Neutrophil (primary cell): ENCODE data around the gene MMP14.
"Not testable (repeated sequence)": the region's sequence is repeated elsewhere in the genome, so short reads cannot be mapped to it uniquely, and the experiment has no call there.

Experiments
- H3K27ac ChIP-seq: fragments of 200-600 bp; sonication (generic); 2 replicates; pipeline ENCODE4 v1.5.1; 2016; ENCODE audit warnings: mild to moderate bottlenecking, moderate library complexity
- H3K27me3 ChIP-seq: fragments of 200-600 bp; sonication (generic); 2 replicates; pipeline ENCODE4 v1.6.0; 2016; ENCODE audit warnings: mild to moderate bottlenecking
- H3K36me3 ChIP-seq: fragments of 200-600 bp; sonication (generic); 2 replicates; pipeline ENCODE4 v1.5.1; 2017
- H3K4me1 ChIP-seq, 2 experiments: fragments of 200-600 bp in 1 of 2; sonication (generic) in 1 of 2; 1 replicate in 1 of 2; 2 replicates in 1 of 2; pipeline versions ENCODE4 v1.5.1 to v1.6.1; 2013 to 2016; ENCODE audit warnings: low read depth in 1 of 2, low read length in 1 of 2, mild to moderate bottlenecking in 1 of 2, moderate library complexity in 1 of 2; ENCODE audit not compliant: control insufficient read depth in 1 of 2, insufficient read depth in 1 of 2
- H3K4me3 ChIP-seq, 2 experiments: fragments of 200-600 bp in 1 of 2; sonication (generic) in 1 of 2; 1 replicate in 1 of 2; 2 replicates in 1 of 2; pipeline ENCODE4 v1.5.1; 2013 to 2016; ENCODE audit warnings: low read depth in 1 of 2, low read length in 1 of 2, mild to moderate bottlenecking in 1 of 2, moderate library complexity in 1 of 2
- H3K9me3 ChIP-seq: fragments of 200-600 bp; sonication (generic); 2 replicates; pipeline ENCODE4 v1.5.1; 2016
- TF ChIP-seq, protein P1 (sequence below): fragments of 200-600 bp; sonication (generic); IDR thresholded peaks from 2 replicates; pipeline ENCODE4 v1.5.1; 2016; ENCODE audit warnings: antibody characterized with exemption

The MMP14 gene

DNA sequence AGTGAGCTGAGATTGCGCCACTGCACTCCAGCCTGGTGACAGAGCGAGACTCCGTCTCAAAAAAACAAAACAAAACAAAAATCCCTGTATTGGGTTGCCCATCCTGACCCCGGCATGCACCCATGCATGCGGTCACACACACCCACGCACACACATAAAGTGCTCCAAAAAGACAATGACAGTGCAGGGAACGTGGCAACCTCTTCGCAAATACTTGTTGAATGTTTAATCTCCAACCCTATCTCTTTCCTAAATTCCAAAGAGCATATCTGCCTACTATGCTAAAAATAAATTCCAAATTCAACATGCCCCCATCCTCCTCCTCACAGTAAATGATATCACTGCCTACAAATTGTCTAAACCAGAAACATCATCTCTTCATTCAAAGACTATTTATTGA, 34.7 kb upstream of the MMP14 start:
- Histone ChIP-seq H3K27ac (peak overlapping the region; percentile 67), H3K9me3 (no peaks in the 10 kb centered on the region), H3K4me3 (no peak overlapping the region), H3K36me3 (no peaks in the 10 kb centered on the region), H3K4me1 (peaks cover 59 to 72% of the 10 kb centered on the region in 2 experiments), H3K27me3 (no peaks in the 10 kb centered on the region)
- TF ChIP-seq, protein P1, sequence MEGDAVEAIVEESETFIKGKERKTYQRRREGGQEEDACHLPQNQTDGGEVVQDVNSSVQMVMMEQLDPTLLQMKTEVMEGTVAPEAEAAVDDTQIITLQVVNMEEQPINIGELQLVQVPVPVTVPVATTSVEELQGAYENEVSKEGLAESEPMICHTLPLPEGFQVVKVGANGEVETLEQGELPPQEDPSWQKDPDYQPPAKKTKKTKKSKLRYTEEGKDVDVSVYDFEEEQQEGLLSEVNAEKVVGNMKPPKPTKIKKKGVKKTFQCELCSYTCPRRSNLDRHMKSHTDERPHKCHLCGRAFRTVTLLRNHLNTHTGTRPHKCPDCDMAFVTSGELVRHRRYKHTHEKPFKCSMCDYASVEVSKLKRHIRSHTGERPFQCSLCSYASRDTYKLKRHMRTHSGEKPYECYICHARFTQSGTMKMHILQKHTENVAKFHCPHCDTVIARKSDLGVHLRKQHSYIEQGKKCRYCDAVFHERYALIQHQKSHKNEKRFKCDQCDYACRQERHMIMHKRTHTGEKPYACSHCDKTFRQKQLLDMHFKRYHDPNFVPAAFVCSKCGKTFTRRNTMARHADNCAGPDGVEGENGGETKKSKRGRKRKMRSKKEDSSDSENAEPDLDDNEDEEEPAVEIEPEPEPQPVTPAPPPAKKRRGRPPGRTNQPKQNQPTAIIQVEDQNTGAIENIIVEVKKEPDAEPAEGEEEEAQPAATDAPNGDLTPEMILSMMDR: no peak

DNA sequence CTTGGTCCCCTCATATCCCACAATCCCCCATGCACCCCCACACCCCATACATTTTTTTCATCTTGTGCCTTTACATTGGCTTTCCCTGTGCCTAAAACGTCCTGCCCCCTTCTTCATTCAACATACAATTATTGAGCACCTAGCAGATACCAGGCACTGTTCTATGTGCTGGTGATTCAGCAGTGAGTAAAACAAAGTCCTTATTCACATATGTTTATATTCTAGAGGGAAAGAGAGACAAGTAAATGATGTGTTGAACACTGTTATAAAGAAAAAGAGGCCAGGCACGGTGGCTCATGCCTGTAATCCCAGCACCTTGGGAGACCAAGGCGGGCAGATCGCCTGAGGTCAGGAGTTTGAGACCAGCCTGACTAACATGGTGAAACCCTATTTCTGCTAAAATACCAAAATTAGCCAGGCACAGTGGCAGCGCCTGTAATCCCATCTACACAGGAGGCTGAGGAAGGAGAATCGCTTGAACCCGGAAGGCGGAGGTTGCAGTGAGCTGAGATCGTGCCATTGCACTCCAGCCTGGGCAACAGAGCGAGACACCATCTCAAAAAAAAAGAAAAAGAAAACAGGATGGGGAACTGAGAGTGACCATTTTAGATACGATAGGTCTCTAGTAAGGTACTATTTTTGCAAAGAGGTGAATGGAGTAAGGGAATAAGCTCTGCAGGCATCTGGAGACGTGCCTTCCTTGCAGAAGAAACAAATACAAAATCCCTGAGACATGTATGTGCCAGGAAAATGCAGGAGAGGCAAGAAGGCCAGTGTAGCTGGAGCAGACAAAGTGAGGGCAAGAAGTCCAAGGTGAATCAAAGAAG, 33.3 kb upstream of the MMP14 start:
- Histone ChIP-seq H3K4me3 (no peak overlapping the region), H3K36me3 (no peaks in the 10 kb centered on the region), H3K27ac (peak overlapping the region; percentile 67), H3K9me3 (no peaks in the 10 kb centered on the region), H3K4me1 (peaks cover 45 to 58% of the 10 kb centered on the region in 2 experiments), H3K27me3 (no peaks in the 10 kb centered on the region)
- TF ChIP-seq, protein P1: no peak

DNA sequence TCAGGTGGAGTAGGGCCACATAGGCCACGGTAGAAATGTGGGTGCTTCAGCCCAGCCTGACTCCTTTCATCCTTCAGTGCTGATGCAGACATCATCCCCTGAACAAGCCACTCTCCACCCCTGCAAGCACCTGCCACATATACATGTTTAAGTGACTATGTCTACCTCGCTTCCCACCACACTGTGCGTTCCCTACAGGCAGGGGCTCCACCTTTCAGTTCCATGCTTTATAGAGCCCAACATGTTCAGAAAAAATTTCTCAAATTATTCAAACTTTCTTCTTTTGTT, 32.8 kb upstream of the MMP14 start:
- no peaks in the 10 kb centered on the region for H3K27me3 ChIP-seq
- no peaks in the 10 kb centered on the region for H3K36me3 ChIP-seq
- TF ChIP-seq, protein P1: no peak
- no peak overlapping the region for H3K27ac ChIP-seq
- H3K4me3 ChIP-seq: no peak overlapping the region
- no peaks in the 10 kb centered on the region for H3K9me3 ChIP-seq
- H3K4me1 ChIP-seq: peaks cover 39 to 52% of the 10 kb centered on the region in 2 experiments

DNA sequence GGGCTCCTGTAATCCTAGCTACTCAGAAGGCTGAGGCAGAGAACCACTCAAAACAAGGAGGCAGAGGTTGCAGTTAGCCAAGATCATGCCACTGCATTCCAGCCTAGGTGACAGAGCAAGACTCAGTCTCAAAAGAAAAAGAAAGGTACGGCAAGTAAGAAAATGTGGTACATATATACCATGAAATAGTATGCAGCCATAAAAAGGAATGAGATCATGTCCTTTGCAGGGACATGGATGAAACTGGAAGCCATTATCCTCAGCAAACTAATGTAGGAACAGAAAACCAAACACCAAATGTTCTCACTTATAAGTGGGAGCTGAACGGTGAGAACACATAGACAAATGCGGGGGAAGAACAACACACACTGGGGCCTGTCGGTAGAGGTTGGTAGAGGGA, 31.1 kb upstream of the MMP14 start:
- not testable (repeated sequence) for H3K9me3 ChIP-seq, H3K4me3 ChIP-seq, H3K36me3 ChIP-seq, H3K27me3 ChIP-seq, H3K27ac ChIP-seq
- H3K4me1 ChIP-seq: peaks cover 32 to 36% of the 10 kb centered on the region in 2 experiments

DNA sequence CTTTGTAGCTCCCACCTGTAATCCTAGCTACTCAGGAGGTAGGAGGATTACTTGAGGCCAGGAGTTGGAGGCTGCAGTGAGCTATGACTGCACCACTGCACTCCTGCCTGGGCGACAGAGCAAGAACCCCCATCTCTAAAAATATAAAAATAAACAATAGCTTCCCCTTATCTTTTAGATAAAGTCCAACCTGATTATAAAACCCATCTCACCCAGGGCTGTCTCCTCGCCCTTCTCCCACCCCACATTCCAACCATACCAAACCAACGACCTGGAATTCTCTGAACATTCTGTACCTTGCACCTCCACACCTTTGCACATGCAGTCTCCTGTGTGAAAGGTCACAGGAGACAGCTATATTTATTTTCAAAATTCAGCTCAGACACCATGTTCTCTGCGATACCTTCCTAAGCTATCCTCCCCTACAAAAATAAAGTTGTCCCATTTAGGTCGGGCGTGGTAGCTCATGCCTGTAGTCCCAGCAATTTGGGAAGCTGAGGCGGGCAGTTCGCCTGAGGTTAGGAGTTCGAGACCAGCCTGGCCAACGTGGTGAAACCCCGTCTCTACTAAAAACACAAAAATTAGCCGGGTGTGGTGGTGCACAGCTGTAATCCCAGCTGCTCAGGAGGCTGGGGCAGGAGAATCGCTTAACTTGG, 28.8 kb upstream of the MMP14 start:
- TF ChIP-seq, protein P1: no peak
- H3K27me3 ChIP-seq: no peaks in the 10 kb centered on the region
- no peaks in the 10 kb centered on the region for H3K36me3 ChIP-seq
- peaks cover 29% of the 10 kb centered on the region in 2 experiments for H3K4me1 ChIP-seq
- no peak overlapping the region for H3K4me3 ChIP-seq
- no peaks in the 10 kb centered on the region for H3K9me3 ChIP-seq
- H3K27ac ChIP-seq: no peak overlapping the region
